Activated CD4-positive, alpha-beta T cell treated with anti-CD3 and anti-CD28 coated beads, Interleukin-2, amount 50 U/mL, for 24 hours (primary cell): ENCODE data around the gene CNTNAP2.

ENCODE experiments used
- DNase-seq, 2 donors: peaks; one replicate each; pipeline ENCODE4 v3.0.0-alpha.2; 2020; ENCODE audit warnings: low read depth in 1 of 2, low spot score in 1 of 2

The CNTNAP2 gene

GRCh38 chr7:147980826-147981813 lies 1864.5 kb downstream of the CNTNAP2 start:
- DNase-seq, result no peak

GRCh38 chr7:147982307-147982706 lies 1865.7 kb downstream of the CNTNAP2 start:
- DNase-seq, result no peak

GRCh38 chr7:147984265-147984664 lies 1867.7 kb downstream of the CNTNAP2 start:
- no peak for DNase-seq

GRCh38 chr7:147990079-147990478 lies 1873.5 kb downstream of the CNTNAP2 start:
- no peak for DNase-seq

- no peak for DNase-seq
Measured at GRCh38 chr7:147990942-147991341, 1874.3 kb downstream of the CNTNAP2 start.

- DNase-seq, result no peak
Measured at GRCh38 chr7:147992698-147993097, 1876.1 kb downstream of the CNTNAP2 start.

GRCh38 chr7:147997636-147998035 lies 1881.0 kb downstream of the CNTNAP2 start:
- no peak for DNase-seq

- no peak for DNase-seq
Measured at GRCh38 chr7:147999962-148000361, 1883.4 kb downstream of the CNTNAP2 start.

- no peak for DNase-seq
Measured at GRCh38 chr7:148011753-148012152, 1895.2 kb downstream of the CNTNAP2 start.

GRCh38 chr7:148014001-148014400 lies 1897.4 kb downstream of the CNTNAP2 start:
- no peak for DNase-seq

- DNase-seq, result no peak
Measured at GRCh38 chr7:148014541-148014940, 1897.9 kb downstream of the CNTNAP2 start.

- no peak for DNase-seq
Measured at GRCh38 chr7:148017126-148017525, 1900.5 kb downstream of the CNTNAP2 start.

GRCh38 chr7:148020679-148021078 lies 1904.1 kb downstream of the CNTNAP2 start:
- no peak for DNase-seq

GRCh38 chr7:148021507-148022045 lies 1905.0 kb downstream of the CNTNAP2 start:
- no peak for DNase-seq

- no peak for DNase-seq
Measured at GRCh38 chr7:148022832-148023231, 1906.2 kb downstream of the CNTNAP2 start.

GRCh38 chr7:148026713-148027112 lies 1910.1 kb downstream of the CNTNAP2 start:
- DNase-seq, result no peak

GRCh38 chr7:148028165-148028564 lies 1911.6 kb downstream of the CNTNAP2 start:
- no peak for DNase-seq

GRCh38 chr7:148031019-148031418 lies 1914.4 kb downstream of the CNTNAP2 start:
- DNase-seq, result no peak

GRCh38 chr7:148031811-148032210 lies 1915.2 kb downstream of the CNTNAP2 start:
- DNase-seq, result no peak

- DNase-seq, result no peak
Measured at GRCh38 chr7:148035950-148036349, 1919.3 kb downstream of the CNTNAP2 start.

GRCh38 chr7:148037044-148037443 lies 1920.4 kb downstream of the CNTNAP2 start:
- no peak for DNase-seq

GRCh38 chr7:148041156-148041555 lies 1924.6 kb downstream of the CNTNAP2 start:
- no peak for DNase-seq
